Activated naive CD4-positive, alpha-beta T cell treated with anti-CD3 and anti-CD28 coated beads for 36 hours (primary cell): ENCODE data around the gene ZIC5. TPM values are rescaled to one million over a fixed set of nuclear protein-coding genes. Genes with fewer than 3 reads are reported as not detected.
A peak's percentile ranks its signal among the peaks of the same experiment; 100 is the strongest.

Source experiments
- CTCF ChIA-PET: fragments of 350-600 bp; sonication (Branson Sonifier 250); formaldehyde crosslinking; loops from one replicate; lab custom pipeline; 2021; ENCODE audit warnings: antibody characterized with exemption; lab: Charles Lee
- DNase-seq: peaks from one replicate; pipeline ENCODE4 v3.0.0-alpha.2; 2020
- H3K27ac Mint-ChIP-seq: one replicate; pipeline ENCODE4 v1.8.0; 2021; ENCODE audit warnings: mild to moderate bottlenecking, mixed read lengths
- H3K27me3 Mint-ChIP-seq: one replicate; pipeline ENCODE4 v1.8.0; 2021; ENCODE audit warnings: low read depth, mixed read lengths
- H3K36me3 Mint-ChIP-seq: one replicate; pipeline ENCODE4 v1.8.0; 2021; ENCODE audit warnings: low read depth, mixed read lengths
- H3K4me1 Mint-ChIP-seq: one replicate; pipeline ENCODE4 v1.8.0; 2021; ENCODE audit warnings: low read depth, mixed read lengths
- H3K4me3 Mint-ChIP-seq: one replicate; pipeline ENCODE4 v1.8.0; 2021; ENCODE audit warnings: mild to moderate bottlenecking, moderate library complexity, mixed read lengths
- H3K9me3 Mint-ChIP-seq: one replicate; pipeline ENCODE4 v1.8.0; 2021; ENCODE audit warnings: mixed read lengths
- intact Hi-C: fragments of 100-400 bp; cut with micrococcal nuclease; formaldehyde crosslinking; loops from one replicate; pipeline ENCODE4 v1.15.1; 2023
- total RNA-seq, 2 experiments: library from RNA; stranded (reverse); gene quantifications; one replicate each; pipeline ENCODE4 v1.2.3, GENCODE V29; 2021

Gene ZIC5
- total RNA-seq, 2 experiments from 2014 or later: not detected

DNA sequence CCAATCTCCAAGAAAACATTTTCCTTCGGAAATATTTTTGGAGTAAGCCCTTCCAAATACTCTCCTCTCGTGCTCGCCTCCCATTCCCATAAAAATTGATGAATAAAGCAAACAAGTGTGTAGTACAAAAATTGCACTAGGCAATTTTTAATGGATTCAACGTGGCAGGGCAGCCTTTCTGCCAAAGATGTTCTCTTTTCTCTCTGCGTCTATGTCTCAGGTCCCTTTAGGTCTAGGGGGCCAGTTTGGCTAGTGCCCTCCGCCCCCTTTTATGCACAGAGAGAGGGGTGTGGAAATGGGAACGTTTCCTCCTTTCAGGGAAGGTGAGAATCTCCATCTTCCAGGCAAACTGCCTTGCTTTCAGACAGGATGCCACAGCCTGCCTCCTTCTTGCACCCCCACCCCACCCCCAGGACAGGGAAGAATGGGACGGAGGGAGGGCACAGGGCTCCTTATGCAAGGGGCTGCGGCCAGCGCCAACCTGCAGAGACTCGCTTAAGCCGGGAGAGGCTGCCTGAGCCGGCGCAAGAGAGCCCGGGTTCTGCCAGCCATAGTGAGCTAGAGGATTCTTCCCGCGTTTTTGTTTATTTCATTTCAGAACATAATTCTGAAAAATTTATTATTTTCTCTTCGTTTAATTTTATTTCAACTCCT lies 7.4 kb upstream of the ZIC5 start:
- intact Hi-C loops: no loop called here
- Mint-ChIP-seq H3K9me3 (peaks cover 2% of the 10 kb centered on the region), H3K36me3 (peaks cover 1% of the 10 kb centered on the region), H3K27me3 (peaks cover 73% of the 10 kb centered on the region), H3K4me1 (peaks cover 16% of the 10 kb centered on the region), H3K4me3 (no peak overlapping the region), H3K27ac (peak overlapping the region; percentile 26)
- DNase-seq: no peak
- CTCF ChIA-PET: interaction anchor here (0.6 kb wide), 1 partner anchor 148 kb away, joined by 4 read pairs; no protein-coding TSS in a partner anchor

DNA sequence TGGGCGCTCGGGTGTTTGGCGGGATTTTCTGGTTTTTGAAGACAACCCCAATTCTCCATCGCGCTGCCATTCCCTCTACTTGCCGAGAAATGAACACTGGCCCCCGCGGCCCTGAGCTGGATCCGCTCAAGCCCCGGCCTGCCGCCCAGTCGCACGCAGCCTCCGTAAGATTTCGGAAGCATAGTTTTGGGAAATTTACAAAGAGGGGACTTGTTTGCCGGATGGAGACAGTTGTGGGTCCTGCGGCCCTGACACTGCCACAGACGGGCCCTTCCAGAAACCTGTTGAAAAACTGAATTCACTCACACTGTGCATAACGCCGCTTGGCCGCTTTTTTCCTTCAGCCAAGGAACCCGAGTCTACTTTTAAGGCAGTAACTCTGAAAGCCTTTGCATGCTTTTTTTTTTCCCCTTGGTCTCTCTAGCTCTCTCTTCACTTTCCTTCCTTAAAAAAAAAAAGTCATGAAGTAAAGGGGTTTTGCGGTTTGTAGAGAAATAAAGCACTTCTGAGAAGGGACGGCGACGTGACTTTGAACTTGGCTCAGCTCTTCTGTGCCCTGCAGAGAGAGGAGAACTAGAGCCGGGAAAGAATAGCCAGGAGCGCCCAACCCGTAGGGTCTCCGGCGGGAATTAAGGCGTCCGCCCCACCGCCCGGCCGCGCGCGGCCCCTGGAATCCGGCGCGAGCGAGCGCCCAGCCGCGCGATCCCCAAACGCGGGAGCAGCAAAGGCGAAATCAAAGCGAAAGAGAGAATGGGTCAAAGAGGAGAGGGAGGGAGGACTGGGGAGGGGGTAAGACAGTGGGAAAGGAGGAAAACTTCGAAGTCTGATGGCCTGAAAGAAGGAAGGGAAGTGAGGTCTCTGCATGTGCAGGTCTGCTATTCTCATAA lies 6.6 kb upstream of the ZIC5 start:
- Mint-ChIP-seq H3K4me3 (no peak overlapping the region), H3K4me1 (peaks cover 11% of the 10 kb centered on the region), H3K36me3 (no peaks in the 10 kb centered on the region), H3K27me3 (peaks cover 73% of the 10 kb centered on the region), H3K9me3 (peaks cover 5% of the 10 kb centered on the region), H3K27ac (no peak overlapping the region)
- intact Hi-C loops: loop anchor here (2.0 kb wide), 1 partner anchor 15 kb away; no protein-coding TSS in a partner anchor
- CTCF ChIA-PET: interaction anchor here (0.6 kb wide), 1 partner anchor 149 kb away, joined by 4 read pairs; no protein-coding TSS in a partner anchor
- DNase-seq: no peak

DNA sequence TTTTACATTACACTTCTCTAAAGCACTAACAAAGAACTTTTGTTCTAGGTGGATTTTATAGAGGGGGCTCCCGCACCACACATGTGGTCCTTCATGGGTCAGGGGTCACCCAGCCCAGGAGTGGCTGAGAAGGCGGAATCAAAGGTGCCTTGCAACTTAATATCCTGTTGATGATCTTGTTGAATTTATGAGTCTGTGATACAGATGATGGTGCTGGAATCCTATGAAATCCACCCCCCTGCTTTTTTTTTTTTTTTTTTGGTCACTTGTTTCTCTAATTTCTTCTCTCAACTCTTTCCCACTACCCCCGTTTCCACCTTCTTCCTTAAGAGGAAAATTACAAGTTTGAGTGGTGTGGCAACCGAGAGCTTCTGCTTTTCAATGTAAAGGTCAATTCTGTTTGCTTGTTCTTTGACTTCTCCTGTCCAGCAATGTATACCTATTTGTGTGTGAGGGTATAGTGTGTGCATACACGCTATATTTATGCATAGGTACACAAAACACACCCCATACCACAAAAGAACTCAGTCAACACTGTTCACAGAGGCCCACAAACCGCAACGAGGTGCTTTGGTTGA lies 5.9 kb upstream of the ZIC5 start:
- intact Hi-C loops: loop anchor here (2.0 kb wide), 1 partner anchor 15 kb away; no protein-coding TSS in a partner anchor
- no peak overlapping the region for H3K4me3 Mint-ChIP-seq

DNA sequence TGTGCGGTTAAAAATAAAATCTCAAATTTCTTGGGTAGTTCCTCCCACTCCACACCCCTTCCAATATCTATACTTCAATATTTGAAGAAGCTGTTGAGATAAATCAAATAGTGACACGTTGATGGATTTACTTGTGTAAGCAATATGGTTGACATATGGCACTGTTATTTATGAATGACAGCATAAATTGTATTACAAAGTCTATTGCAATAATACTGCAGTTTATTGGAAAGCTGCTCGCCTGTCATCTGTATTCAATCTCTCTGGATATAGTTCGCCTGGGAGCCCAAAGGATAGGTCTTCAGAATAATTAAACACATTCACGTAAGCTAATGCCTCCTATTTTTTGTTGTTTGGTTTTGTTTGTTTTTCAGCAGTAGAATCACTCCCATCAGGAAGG lies 5.0 kb upstream of the ZIC5 start:
- H3K4me3 Mint-ChIP-seq: no peak overlapping the region
- no peak overlapping the region for H3K27ac Mint-ChIP-seq
- peaks cover 82% of the 10 kb centered on the region for H3K27me3 Mint-ChIP-seq
- peaks cover 10% of the 10 kb centered on the region for H3K9me3 Mint-ChIP-seq
- intact Hi-C loops: loop anchor here (1.0 to 2.0 kb wide), 2 partner anchors 8 to 16 kb away; no protein-coding TSS in a partner anchor
- H3K4me1 Mint-ChIP-seq: peaks cover 12% of the 10 kb centered on the region
- H3K36me3 Mint-ChIP-seq: no peaks in the 10 kb centered on the region
- CTCF ChIA-PET: no interaction called here
- no peak for DNase-seq

More for the DNA sequence above, 5.9 kb upstream of the ZIC5 start:
- Mint-ChIP-seq H3K4me1 (peaks cover 7% of the 10 kb centered on the region), H3K9me3 (peaks cover 7% of the 10 kb centered on the region), H3K27ac (no peak overlapping the region), H3K27me3 (peaks cover 73% of the 10 kb centered on the region), H3K36me3 (no peaks in the 10 kb centered on the region)
- no peak for DNase-seq
- CTCF ChIA-PET: no interaction called here

DNA sequence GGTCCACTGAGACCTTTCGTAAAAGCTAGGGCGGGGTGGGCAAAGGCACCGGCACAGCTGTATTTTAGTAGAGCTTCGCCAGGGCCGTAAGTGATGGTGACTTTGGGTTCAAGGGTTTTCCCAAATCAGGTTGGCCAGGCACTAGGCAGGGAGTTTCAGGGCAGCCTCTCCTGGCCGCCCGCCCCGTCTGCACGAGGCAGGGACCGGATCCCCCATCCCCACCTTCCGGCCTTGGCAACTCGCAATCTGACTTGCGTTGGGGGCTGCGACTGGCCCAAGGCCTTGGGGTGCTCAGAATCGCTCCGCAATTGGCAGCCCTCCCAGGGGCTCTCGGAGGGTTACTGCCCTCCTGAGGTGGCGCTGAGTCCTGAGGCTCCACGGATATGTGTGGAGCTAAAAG lies 4.1 kb upstream of the ZIC5 start:
- peaks cover 10% of the 10 kb centered on the region for H3K9me3 Mint-ChIP-seq
- H3K36me3 Mint-ChIP-seq: no peaks in the 10 kb centered on the region
- H3K27me3 Mint-ChIP-seq: peaks cover 84% of the 10 kb centered on the region
- H3K27ac Mint-ChIP-seq: no peak overlapping the region
- CTCF ChIA-PET: no interaction called here
- no peak for DNase-seq
- no peak overlapping the region for H3K4me3 Mint-ChIP-seq
- peaks cover 12% of the 10 kb centered on the region for H3K4me1 Mint-ChIP-seq
- intact Hi-C loops: loop anchor here (1.0 to 2.0 kb wide), 3 partner anchors 9 to 17 kb away; no protein-coding TSS in a partner anchor

DNA sequence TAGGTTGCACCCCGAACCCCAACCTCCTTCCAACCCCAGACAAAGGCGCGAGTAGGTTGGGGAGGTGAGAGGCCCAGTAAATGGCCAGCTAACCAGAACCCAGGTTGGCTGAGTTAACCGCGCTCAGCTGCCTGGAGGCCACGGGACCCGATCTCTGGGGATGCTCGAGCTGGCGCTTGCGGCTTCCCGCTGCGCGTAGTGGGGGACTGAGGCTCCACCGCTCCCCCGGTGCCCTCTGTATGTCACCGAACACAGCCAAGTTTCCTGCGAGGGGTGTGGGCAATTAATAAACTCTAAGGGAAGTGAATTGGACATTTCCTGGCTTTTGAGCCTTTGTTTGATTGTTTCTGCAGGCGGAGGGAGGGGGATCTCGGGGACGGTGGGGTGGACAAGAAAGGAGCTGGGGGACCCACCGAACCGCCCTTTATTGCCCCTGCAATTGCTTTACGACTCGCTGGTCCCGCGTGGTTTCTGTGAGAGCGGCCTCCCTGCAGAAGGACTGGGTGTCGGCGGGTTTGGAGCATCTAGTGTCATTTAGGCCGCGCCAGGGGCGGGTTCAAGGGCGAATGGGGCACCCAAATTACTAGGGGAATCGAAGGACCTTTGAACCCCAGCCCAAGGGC lies 3.5 kb upstream of the ZIC5 start:
- Mint-ChIP-seq H3K4me3 (no peak overlapping the region), H3K27ac (no peak overlapping the region), H3K9me3 (peaks cover 10% of the 10 kb centered on the region), H3K27me3 (peaks cover 85% of the 10 kb centered on the region), H3K4me1 (peaks cover 13% of the 10 kb centered on the region), H3K36me3 (peaks cover under 1% of the 10 kb centered on the region)
- CTCF ChIA-PET: interaction anchor here (1.0 kb wide), 1 partner anchor 9 kb away, joined by 3 read pairs; no protein-coding TSS in a partner anchor
- DNase-seq: no peak
- intact Hi-C loops: loop anchor here (2.0 kb wide), 1 partner anchor 16 kb away; no protein-coding TSS in a partner anchor

DNA sequence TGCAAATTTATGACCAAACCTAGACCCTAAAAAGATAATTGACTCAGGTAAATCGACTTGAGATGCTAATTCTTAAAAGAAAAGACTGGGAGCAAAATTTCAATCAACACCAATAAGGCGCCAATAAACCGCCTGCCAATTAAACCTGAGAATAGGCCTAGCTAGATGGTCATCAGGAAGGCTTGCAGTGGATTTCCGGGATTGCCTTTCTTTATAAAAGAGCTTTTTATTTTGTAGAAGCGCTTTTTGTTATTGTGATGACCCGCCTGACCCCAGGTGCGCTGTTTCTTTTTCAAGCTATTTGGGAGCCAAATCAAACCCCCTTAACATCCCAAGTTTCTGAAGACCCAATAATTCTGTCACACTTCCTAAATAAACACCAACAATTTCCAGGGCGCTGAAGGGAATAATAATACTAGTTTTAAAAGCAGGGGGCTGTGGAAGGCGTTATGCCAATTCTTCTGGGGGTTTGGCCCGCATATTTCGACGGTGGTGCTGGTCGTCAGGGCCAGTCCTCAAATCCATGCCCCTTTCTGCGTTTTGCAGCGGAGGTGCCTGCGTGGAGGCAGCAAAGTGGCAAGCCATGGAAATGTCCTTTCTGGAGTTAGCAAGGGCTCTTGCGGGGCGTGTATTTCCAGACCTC lies 2.9 kb upstream of the ZIC5 start:
- H3K27ac Mint-ChIP-seq: no peak overlapping the region
- CTCF ChIA-PET: interaction anchor here (1.0 to 1.4 kb wide), 2 partner anchors 10 to 318 kb away, joined by 3 to 4 read pairs; no protein-coding TSS in a partner anchor
- DNase-seq: no peak
- intact Hi-C loops: loop anchor here (2.0 kb wide), 1 partner anchor 16 kb away; no protein-coding TSS in a partner anchor
- H3K36me3 Mint-ChIP-seq: peaks cover 2% of the 10 kb centered on the region
- peaks cover 84% of the 10 kb centered on the region for H3K27me3 Mint-ChIP-seq
- peaks cover 10% of the 10 kb centered on the region for H3K9me3 Mint-ChIP-seq
- peaks cover 17% of the 10 kb centered on the region for H3K4me1 Mint-ChIP-seq
- no peak overlapping the region for H3K4me3 Mint-ChIP-seq

DNA sequence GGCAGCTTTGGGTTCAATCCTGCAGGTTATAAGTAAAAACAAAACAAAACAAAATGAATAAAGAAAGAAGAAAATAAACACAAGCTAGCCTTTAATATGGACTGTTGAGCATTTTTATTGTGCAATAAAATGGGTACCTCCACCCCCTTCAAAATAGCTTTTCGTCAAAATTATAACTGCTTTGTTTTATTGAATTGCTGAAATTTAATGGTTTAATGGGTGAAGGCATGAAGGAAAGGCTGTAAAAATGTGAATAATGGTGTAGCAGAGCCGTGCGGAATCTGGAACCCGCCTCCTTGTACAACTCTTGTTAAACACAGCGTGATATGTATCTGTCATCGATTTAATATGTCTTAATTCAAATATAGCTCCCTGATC lies 2.2 kb upstream of the ZIC5 start:
- CTCF ChIA-PET: interaction anchor here (1.0 to 1.4 kb wide), 2 partner anchors 10 to 318 kb away, joined by 3 to 4 read pairs; no protein-coding TSS in a partner anchor
- DNase-seq: no peak
- Mint-ChIP-seq H3K27ac (no peak overlapping the region), H3K4me1 (peaks cover 20% of the 10 kb centered on the region), H3K36me3 (peaks cover 2% of the 10 kb centered on the region), H3K27me3 (peaks cover 86% of the 10 kb centered on the region), H3K9me3 (peaks cover 10% of the 10 kb centered on the region), H3K4me3 (no peak overlapping the region)
- intact Hi-C loops: loop anchor here (2.0 kb wide), 1 partner anchor 15 kb away; no protein-coding TSS in a partner anchor

DNA sequence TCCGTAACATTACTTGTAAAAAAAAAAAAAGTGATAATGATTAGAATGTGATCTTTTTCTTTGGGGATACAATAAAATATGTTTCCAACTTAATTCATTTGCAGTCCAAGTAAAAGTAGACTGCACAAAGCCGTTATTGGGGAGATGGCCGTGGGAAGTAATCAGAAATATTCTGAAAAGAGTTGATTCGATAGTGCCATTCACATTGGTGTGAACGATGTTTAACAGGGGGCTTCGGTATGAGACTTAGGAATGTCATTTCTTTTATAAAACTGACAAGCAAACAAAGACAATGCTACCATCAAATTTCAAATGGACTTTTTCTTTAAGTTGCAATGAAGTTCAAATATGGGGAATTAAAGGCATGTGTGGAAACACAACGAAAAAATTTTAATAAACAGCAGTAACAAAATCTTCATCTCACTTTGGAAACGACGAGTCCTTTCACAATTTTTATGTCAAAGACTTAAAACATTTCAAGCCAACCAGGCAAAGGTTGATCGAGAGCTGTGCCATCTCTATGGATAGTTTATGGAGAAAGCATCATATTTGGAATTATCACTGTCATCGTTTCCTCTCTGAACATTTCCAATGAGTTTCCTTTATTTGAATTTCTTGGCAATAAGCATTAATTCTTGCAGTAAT lies 1.7 kb upstream of the ZIC5 start:
- CTCF ChIA-PET: interaction anchor here (1.4 kb wide), 1 partner anchor 317 kb away, joined by 4 read pairs; no protein-coding TSS in a partner anchor
- Mint-ChIP-seq H3K36me3 (peaks cover 2% of the 10 kb centered on the region), H3K27me3 (peaks cover 81% of the 10 kb centered on the region), H3K4me1 (peaks cover 17% of the 10 kb centered on the region), H3K27ac (no peak overlapping the region), H3K4me3 (no peak overlapping the region), H3K9me3 (peaks cover 10% of the 10 kb centered on the region)
- intact Hi-C loops: no loop called here
- no peak for DNase-seq

DNA sequence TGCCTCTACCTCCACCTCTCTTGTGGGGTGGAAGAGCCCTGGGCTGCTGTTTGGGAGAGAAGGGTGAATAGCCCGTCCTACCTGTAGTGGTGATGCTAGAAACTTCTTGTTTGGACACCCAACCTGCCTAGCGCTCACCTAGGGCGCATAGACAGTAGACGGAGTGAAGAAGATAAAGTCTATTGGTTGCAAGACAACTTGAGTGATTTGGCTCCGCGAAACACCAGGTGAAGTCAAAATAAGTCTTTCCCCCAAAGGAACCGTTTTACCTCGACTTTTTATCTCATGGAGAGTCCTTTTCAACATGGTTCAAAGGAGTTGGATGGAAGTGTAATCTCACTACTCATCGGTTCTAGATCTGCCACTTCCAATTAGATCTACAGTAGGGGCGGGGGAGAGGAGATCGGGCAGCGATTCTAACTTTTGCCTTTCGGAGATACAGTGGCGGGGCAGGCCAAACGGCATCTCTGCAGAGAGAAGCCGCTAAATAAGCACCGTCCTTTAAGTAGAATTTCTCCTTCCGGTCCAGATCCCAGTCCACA lies 694 bp upstream of the ZIC5 start:
- DNase-seq: no peak
- H3K4me3 Mint-ChIP-seq: peak overlapping the region; percentile 43

More for the DNA sequence above, 694 bp upstream of the ZIC5 start:
- peaks cover 5% of the 10 kb centered on the region for H3K36me3 Mint-ChIP-seq
- no peak overlapping the region for H3K27ac Mint-ChIP-seq
- CTCF ChIA-PET: no interaction called here
- peaks cover 78% of the 10 kb centered on the region for H3K27me3 Mint-ChIP-seq
- H3K9me3 Mint-ChIP-seq: peaks cover 10% of the 10 kb centered on the region
- intact Hi-C loops: no loop called here
- H3K4me1 Mint-ChIP-seq: peaks cover 23% of the 10 kb centered on the region
